ENCODE results near the gene MYBL2.

- TF ChIP-seq CTCF (IDR thresholded peaks at IDR 0.05) (no peak), POLR2A (IDR thresholded peaks at IDR 0.05; ENCODE audit: low read depth) (no peak)
Observed at GRCh38 chr20:43681468-43681942, 14.6 kb downstream of the MYBL2 start.
